Measurements from ENCODE around the gene AQP9.

The AQP9 gene

DNA sequence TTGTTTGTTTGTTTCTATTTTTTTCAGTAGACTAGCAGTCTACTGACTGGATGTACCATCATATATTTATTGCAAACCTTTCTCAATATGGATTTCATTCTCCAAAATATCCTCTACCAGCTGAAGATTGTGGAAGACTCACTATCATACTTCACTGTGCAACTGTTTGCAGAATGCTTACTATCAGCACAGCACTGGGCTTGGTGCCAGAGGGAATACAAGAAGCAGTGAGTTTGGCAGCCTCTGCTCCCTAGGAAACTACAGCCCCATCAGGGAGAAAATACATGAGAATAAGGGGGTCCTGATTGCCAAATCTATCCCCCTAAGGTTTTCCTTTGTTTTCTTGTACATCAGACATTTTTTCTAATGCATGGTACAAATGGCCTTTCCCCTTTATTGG lies 27.5 kb downstream of the AQP9 start:
- Histone ChIP-seq H3K27ac (no peak overlapping the region), H3K4me3 (no peak overlapping the region)
- TF ChIP-seq, protein P1, sequence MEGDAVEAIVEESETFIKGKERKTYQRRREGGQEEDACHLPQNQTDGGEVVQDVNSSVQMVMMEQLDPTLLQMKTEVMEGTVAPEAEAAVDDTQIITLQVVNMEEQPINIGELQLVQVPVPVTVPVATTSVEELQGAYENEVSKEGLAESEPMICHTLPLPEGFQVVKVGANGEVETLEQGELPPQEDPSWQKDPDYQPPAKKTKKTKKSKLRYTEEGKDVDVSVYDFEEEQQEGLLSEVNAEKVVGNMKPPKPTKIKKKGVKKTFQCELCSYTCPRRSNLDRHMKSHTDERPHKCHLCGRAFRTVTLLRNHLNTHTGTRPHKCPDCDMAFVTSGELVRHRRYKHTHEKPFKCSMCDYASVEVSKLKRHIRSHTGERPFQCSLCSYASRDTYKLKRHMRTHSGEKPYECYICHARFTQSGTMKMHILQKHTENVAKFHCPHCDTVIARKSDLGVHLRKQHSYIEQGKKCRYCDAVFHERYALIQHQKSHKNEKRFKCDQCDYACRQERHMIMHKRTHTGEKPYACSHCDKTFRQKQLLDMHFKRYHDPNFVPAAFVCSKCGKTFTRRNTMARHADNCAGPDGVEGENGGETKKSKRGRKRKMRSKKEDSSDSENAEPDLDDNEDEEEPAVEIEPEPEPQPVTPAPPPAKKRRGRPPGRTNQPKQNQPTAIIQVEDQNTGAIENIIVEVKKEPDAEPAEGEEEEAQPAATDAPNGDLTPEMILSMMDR (IDR thresholded peaks at IDR 0.05): no peak
- DNase-seq (ENCODE audit: low spot score): no peak

DNA sequence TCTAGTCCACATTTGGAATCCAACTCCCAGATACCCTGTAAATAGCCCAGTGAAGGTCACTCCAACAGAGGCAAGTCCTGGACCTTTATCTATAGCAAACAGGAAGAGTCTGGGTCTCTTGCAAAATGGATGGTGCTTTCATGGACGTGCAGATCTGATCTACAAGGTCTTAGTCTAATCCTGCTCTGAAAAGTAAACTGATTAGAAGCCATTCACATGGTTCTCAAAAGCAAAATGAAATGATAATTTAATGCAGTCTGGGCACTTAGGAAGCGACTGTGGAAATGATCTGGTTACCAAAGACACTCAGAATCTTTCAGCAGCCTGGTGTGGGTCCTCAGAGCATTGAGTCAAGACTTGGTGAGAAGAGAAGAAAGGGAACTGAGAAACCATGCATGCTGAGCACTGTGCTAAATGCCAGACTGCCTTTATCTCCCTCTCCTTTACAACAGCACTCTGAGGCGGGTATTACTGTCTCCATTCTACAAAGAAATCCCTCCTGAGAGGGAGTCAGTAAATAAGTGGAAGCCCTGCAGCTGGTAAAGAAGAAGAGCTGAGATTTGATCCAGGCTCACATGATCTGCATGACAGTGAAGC lies 29.0 kb downstream of the AQP9 start:
- Histone ChIP-seq H3K4me3 (no peak overlapping the region), H3K27ac (no peak overlapping the region)
- TF ChIP-seq, protein P1 (IDR thresholded peaks at IDR 0.05): no peak

DNA sequence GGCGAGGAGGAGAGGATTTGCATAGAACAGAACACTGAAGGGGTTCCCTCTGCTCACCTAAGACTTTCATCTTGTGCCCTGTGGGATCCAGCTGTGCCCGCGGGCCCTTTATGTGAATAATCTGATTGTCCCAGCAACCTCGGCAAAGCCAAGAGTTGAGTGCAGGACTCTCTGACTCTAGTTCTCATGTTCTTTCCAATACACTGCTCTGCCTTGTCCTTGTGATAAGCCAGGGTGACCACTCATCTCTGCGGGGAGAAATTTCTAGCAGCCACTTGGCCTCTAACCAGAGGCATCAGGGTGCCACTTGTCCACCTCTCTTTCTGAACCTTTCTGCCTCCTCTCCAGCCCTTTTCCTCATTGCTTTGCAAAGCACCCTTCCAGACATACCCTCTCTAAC lies 31.8 kb downstream of the AQP9 start:
- TF ChIP-seq, protein P1 (IDR thresholded peaks at IDR 0.05): no peak
- no peak overlapping the region for H3K4me3 ChIP-seq
- DNase-seq (ENCODE audit: low spot score): no peak
- H3K27ac ChIP-seq: no peak overlapping the region

More for the DNA sequence above, 29.0 kb downstream of the AQP9 start:
- no peak for DNase-seq (ENCODE audit: low spot score)

DNA sequence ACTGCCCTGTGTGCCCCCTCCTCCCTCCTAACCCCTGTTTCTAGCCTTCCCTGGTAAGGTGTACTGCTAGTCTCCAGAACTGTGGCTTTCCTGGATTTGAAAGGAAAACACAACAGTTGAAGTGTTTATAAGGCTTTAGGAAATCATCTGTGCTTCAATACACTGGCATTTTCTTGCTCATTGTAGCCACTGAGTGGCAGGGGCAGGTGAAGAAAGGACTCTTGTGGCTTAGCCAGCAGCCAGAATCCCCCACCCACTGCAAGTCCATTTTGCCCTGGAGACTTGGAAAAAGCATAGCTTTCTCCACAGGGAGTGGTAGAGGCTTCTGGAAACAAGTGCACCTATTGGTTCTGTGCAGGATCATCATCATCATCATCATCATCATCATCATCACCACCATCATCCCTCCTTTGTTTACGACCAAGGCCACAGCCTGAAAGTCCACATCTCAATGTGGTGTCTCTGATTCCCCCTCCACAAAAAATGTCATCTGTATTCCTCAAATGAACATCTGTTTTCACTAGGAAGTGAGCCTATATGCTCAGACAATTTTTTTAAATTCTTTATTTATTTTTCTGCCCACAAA lies 33.4 kb downstream of the AQP9 start:
- Histone ChIP-seq H3K27ac (no peak overlapping the region), H3K4me3 (no peak overlapping the region)
- TF ChIP-seq, protein P1 (IDR thresholded peaks at IDR 0.05): no peak
- DNase-seq (ENCODE audit: low spot score): no peak

DNA sequence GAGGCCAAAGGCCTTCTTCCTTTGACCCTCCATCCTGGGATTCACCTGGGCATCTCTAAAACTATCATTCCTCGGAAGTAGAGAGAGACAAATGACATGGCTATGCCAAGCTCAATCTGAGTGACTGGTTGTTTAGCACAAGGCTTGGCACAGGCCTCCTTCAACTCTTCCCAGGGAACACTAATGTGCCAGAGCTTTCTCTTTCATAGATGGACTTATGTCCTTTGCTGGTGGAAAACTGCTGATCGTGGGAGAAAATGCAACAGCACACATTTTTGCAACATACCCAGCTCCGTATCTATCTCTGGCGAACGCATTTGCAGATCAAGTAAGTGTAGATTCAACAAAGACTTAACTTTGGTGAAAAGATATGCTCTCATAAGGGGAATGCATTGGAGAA lies 36.5 kb downstream of the AQP9 start:
- TF ChIP-seq, protein P1 (IDR thresholded peaks at IDR 0.05): no peak
- DNase-seq (ENCODE audit: low spot score): no peak
- H3K27ac ChIP-seq: no peak overlapping the region
- no peak overlapping the region for H3K4me3 ChIP-seq

DNA sequence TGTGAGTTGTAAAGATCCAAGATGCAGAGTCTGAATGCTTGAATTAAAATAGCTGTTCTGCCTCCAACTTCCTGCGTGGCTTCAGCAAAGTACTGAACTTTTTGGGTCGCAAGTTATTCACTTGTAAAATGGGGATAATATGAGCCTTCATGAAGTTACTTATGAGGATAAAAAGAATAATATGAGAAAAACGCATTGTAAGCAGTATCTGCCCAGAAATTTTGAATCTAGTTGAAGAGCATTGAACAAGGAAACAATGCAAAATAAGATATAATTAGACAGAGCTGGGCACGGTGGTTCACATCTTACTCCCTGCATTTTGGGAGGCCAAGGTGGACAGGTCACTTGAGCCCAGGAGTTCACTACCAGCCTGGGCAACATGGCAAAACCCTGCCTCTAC lies 37.8 kb downstream of the AQP9 start:
- no peak overlapping the region for H3K27ac ChIP-seq
- no peak overlapping the region for H3K4me3 ChIP-seq
- DNase-seq (ENCODE audit: low spot score): no peak
- TF ChIP-seq, protein P1 (IDR thresholded peaks at IDR 0.05): no peak

DNA sequence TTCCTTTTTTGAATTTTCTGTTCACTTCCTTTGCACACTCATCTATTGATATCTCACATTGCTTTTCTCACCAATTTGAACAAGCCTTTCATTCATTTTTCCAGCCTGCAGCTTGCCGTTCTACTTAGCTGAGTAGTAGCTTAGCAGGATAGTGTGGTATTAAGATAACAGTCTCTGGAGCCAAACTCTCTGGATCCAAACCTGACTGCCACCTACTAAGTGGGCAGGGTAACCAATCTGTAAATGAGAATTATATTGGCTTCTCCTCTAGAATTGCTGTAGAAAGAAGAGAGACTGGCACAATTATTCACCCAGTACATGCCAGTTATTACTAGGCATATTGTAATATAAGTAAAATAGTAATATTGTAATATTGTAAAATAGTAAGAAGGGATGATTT lies 40.5 kb downstream of the AQP9 start:
- Histone ChIP-seq H3K27ac (no peak overlapping the region), H3K4me3 (no peak overlapping the region)
- DNase-seq (ENCODE audit: low spot score): no peak
- TF ChIP-seq, protein P1 (IDR thresholded peaks at IDR 0.05): no peak

Data from coronary artery (tissue), 2 donors.